DMS153 treated with DMSO at 0.1 percent for 48 hours (cell line): ENCODE data around the gene STOX1.
"Not testable (repeated sequence)": the region's sequence is repeated elsewhere in the genome, so short reads cannot be mapped to it uniquely, and the experiment has no call there.

Experiments
- DNase-seq: peaks from one replicate; lab custom pipeline; 2025; ENCODE audit not compliant: unreplicated experiment; lab: John Stamatoyannopoulos, UW

Gene STOX1

GRCh38 chr10:68826764-68827591 lies at the start of gene STOX1:
Gene STOX1 (plus strand): TSS chr10:68827531. CDS start chr10:68827624, 93 bp downstream.
- peak; percentile 22 for DNase-seq

GRCh38 chr10:68781613-68782574 lies 45.4 kb upstream of the STOX1 start:
- no peak for DNase-seq

GRCh38 chr10:68784476-68784875 lies 42.9 kb upstream of the STOX1 start:
- no peak for DNase-seq

- no peak for DNase-seq
Observed at GRCh38 chr10:68787813-68788212, 39.5 kb upstream of the STOX1 start.

- DNase-seq, result no peak
Observed at GRCh38 chr10:68790476-68790875, 36.9 kb upstream of the STOX1 start.

GRCh38 chr10:68792115-68792514 lies 35.2 kb upstream of the STOX1 start:
- no peak for DNase-seq

GRCh38 chr10:68795886-68796532 lies 31.3 kb upstream of the STOX1 start:
- no peak for DNase-seq

GRCh38 chr10:68796605-68797004 lies 30.7 kb upstream of the STOX1 start:
- DNase-seq, result no peak

- no peak for DNase-seq
Observed at GRCh38 chr10:68800211-68800610, 27.1 kb upstream of the STOX1 start.

- no peak for DNase-seq
Observed at GRCh38 chr10:68804692-68805091, 22.6 kb upstream of the STOX1 start.

GRCh38 chr10:68810830-68811229 lies 16.5 kb upstream of the STOX1 start:
- not testable (repeated sequence) for DNase-seq

- no peak for DNase-seq
Observed at GRCh38 chr10:68811314-68812009, 15.9 kb upstream of the STOX1 start.

- DNase-seq, result no peak
Observed at GRCh38 chr10:68812420-68812819, 14.9 kb upstream of the STOX1 start.

GRCh38 chr10:68813559-68813958 lies 13.8 kb upstream of the STOX1 start:
- DNase-seq, result no peak

GRCh38 chr10:68816796-68817412 lies 10.4 kb upstream of the STOX1 start:
- DNase-seq, result no peak

- DNase-seq, result not testable (repeated sequence)
Observed at GRCh38 chr10:68820359-68820758, 7.0 kb upstream of the STOX1 start.

GRCh38 chr10:68822626-68823025 lies 4.7 kb upstream of the STOX1 start:
- DNase-seq, result not testable (repeated sequence)

- DNase-seq, result not testable (repeated sequence)
Observed at GRCh38 chr10:68827592-68827959, 245 bp downstream of the STOX1 start.

GRCh38 chr10:68828083-68828601 lies 811 bp downstream of the STOX1 start:
- DNase-seq, result not testable (repeated sequence)

- DNase-seq, result no peak
Observed at GRCh38 chr10:68828833-68829232, 1.5 kb downstream of the STOX1 start.
